UCSD-AML1 (cell line): Measurements from ENCODE around the gene TMEM235.

ENCODE experiments used
- DNase-seq: peaks from one replicate; lab custom pipeline; 2025; ENCODE audit not compliant: unreplicated experiment; lab: John Stamatoyannopoulos, UW

The TMEM235 gene

GRCh38 chr17:78230996-78231935, at the start of gene TMEM235:
TMEM235 (plus strand) TSS chr17:78231631; CDS start chr17:78232024, 393 bp downstream.
- DNase-seq, result no peak

DNA sequence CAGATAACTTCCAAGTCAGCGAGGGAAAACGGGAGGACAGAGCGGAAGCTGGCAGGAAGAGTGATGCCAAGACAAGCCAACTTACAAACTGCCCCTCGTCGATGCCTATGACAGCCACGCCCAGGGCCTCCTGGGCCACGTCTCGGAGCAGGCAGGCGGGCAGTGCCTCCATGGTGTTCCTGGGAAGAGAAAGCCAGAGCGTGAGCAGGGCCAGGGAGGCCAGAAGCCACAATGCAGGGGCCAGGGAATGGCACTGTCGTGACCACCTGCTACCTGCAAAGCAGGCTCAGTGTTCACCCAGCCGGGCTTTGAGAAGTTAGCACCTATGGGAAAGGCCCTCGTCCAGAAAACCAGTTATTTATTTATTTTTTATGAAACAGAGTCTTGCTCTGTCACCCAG, 48.9 kb upstream of the TMEM235 start:
- no peak for DNase-seq

DNA sequence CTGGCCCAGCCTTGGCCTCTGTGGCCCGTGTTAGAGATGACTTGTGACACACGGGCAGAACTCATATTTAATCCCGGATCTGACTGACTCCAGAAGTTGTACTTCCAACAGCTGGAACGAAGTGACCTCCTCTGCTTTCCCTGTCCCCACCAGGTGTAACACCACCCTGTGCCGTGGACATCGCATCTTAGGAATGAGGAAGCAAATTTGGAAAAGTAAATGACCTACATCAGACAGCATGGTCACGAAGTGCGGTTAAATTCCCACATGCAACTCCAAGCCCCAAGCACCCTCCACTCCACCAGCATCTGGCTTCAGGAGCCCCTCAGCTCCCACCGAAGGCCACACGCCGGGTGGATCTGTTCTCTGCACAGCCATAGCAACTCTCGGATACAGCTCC, 47.5 kb upstream of the TMEM235 start:
- no peak for DNase-seq

GRCh38 chr17:78184351-78184750, 47.1 kb upstream of the TMEM235 start:
- no peak for DNase-seq

GRCh38 chr17:78184868-78185267, 46.6 kb upstream of the TMEM235 start:
- DNase-seq, result no peak

DNA sequence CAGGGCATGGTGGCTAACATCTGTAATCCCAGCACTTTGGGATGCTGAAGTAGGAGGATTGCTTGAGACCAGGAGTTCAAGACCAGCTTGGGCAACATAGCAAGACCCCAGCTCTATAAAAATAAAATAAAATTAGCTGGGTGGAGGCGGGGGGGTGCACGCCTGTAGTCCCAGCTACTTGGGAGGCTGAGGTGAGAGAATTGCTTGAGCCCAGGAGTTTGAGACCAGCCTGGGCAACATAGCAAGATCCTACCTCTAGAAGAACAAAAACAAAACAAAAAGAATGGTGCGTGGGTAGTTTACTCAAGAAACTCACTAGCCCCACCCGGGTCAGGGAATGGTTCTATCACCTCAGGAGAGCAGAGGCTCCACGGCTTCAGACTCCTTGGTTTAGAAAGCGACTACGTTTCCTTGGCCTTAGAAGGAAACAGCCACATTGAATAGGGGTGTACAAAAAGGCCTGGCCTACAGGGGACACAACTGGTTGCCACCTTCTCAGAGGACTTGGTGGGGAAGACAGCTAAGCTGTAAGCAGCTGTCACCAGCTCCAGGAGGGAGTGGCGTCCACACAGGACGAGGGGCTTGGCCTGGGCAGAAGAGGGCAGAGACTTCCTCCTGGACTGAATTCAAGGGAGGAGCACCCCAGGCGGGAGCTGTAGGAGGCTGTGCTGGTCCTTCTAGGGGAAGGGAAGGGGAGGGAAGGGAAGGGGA, 45.3 kb upstream of the TMEM235 start:
- DNase-seq, result peak; percentile 47

DNA sequence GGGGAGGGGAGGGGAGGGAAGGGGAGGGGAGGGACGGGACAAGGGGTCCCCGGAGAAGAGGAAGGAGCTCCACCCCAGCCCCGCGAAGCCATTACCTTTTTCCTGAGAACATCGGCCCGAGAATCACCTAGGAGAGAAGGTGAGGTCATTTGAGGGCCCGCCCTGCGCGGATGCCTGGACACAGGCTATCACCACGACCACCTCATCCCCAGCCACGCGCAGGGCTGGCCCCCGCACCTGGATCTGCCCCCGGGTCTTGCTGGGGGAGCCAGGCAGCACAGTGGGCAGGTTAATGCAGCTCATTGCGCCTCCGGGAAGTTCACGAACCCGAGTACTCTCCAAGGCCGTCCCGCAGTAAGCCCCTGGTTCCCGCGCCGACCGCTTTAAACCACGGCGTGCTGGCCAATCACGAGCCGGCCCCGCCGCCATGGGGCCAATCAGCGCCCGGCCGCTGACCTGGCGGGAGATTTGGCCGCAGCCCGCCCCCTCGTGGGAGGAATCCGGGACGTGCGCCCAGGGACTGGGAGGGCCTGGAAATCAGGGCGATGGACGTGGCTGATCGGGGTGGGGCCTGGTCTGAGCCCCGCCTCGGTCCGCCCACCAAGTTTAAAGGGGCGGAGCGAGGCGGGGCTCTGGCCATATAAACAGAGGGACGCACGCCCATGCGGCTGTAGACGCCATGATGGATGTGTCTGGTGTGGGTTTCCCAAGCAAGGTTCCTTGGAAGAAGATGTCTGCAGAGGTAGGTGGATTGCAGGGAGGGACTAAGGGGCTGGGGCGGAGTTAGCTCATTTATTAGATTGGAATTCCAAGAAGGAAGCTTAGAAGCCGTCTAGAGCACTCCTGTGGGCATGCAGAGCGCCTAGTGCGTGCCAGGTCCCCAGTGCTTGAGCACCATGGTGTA, 44.5 kb upstream of the TMEM235 start, which contains the start of the genes AFMID and TK1:
Gene AFMID, plus strand, starts transcription at position 671 of the 904 bp plus-strand sequence. Its CDS starts 9 bp downstream, at position 680.
Gene TK1, minus strand, starts transcription at position 361 of the 904 bp plus-strand sequence. Its CDS starts 58 bp downstream, at position 303.
- DNase-seq, result peak; percentile 98

GRCh38 chr17:78196716-78197115, 34.7 kb upstream of the TMEM235 start:
- no peak for DNase-seq

GRCh38 chr17:78197147-78197832, 34.1 kb upstream of the TMEM235 start:
- DNase-seq, result no peak

GRCh38 chr17:78200451-78200850, 31.0 kb upstream of the TMEM235 start:
- DNase-seq, result no peak

DNA sequence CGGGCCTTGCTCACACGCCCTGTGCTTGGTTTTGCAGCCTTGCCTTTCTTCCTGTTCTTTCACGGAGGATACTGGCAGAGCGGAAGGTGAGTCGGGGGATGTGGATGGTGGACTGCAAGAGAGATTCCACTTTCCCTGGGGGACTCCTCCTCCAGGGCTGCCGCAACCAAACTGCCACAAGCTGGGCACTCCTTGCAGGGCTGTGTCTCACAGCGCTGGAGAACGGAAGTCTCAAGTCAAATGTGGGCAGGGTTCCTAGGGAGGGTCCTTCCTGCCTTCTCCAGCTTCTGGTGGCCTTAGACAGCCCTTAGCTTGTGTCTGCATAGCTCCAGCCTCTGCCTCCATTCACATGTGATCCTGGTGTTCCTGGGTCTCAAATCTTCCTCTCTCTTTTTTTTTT, 28.8 kb upstream of the TMEM235 start:
- peak; percentile 73 for DNase-seq

- no peak for DNase-seq
Observed at GRCh38 chr17:78204387-78205123, 26.9 kb upstream of the TMEM235 start.

GRCh38 chr17:78205124-78205775, 26.2 kb upstream of the TMEM235 start:
- DNase-seq, result no peak

DNA sequence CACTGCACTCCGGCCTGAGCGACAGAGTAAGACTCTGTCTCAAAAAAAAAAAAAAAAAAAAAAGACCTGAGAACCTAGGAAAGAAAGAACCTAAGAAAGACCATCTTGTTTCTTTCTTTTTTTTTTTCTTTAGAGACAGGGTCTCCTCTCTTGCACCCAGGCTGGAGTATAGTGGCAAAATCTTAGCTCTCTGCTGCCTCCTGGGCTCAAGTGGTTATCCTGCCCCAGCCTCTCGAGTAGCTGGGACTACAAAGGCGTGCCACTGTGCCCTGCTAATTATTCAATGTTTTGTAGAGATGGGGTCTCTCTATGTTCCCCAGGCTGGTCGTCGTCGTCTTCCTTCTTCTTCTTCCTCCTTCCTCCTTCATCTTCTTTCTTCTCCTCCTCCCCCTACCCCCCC, 25.1 kb upstream of the TMEM235 start:
- DNase-seq, result no peak

DNA sequence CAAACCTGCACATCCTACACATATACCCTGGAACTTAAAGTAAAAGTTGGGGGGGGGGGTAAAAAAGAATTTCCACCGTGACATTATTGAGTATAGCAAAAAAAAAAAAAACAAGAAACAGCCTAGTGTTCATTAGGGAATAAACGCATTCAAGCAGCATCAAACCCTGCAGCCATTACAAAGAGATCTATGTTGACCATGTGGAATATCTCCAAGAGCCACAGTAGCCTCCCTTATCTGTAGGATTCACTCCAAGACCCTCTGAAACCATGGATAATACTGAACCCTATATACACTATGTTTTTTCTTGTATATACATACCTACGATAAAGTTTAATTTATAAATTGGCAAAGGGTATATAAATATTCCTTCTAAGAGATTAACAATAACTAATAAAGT, 22.9 kb upstream of the TMEM235 start:
- DNase-seq, result no peak

DNA sequence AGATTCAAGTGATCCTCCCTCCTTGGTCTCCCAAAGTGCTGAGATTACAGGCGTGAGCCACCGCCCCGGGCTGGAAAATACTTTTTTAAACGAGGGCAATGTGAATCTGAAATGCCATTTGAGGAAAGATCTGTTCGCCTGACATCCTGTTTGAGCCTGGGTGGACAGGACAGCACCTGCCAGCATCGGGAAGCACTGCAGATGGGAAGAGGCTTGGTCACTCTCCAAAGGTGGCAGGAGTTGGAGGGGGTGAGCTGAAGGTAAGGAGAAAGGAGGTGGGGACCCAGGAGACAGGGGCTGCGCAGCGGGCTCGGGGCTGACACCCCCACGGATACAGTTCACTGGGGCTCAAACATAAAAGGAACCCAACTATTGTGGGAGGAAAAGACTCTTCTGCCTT, 21.3 kb upstream of the TMEM235 start:
- no peak for DNase-seq

DNA sequence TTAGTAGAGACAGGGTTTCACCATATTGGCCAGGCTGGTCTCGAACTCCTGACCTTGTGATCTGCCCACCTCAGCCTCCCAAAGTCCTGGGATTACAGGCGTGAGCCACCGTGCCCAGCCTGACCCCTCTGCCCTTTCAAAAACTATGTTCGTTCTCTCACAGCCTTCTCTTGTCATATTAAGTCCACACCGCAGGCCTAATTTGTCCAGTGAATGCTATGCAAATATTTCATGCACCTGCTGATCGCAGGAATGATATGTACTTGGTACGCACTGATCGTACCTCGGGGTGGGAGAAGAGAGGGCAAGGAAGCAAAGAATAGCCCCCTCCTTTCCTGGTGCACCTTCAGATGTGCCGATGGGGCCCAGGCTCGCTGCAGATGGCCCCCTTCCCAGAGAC, 20.4 kb upstream of the TMEM235 start:
- DNase-seq, result no peak

- DNase-seq, result peak; percentile 90
Observed at GRCh38 chr17:78214016-78214705, 17.3 kb upstream of the TMEM235 start, which contains the start of gene BIRC5. BIRC5 (plus strand) TSS chr17:78214253; CDS start chr17:78214317, 64 bp downstream.
